ENCODE results near the gene WSB2.

The WSB2 gene

GRCh38 chr12:118044075-118044474, 16.9 kb downstream of the WSB2 start:
- H3K27ac ChIP-seq = no peak overlapping the region
- TF ChIP-seq ZFX (IDR thresholded peaks at IDR 0.05; ENCODE audit: borderline replicate concordance) (no peak), CTCF (IDR thresholded peaks at IDR 0.05) (no peak)

- TF ChIP-seq CTCF (IDR thresholded peaks at IDR 0.05) (no peak), ZFX (IDR thresholded peaks at IDR 0.05; ENCODE audit: borderline replicate concordance) (no peak)
- H3K27ac ChIP-seq = no peak overlapping the region
Measured at GRCh38 chr12:118042091-118042490, 18.9 kb downstream of the WSB2 start.

- TF ChIP-seq ZFX (IDR thresholded peaks at IDR 0.05; ENCODE audit: borderline replicate concordance) (no peak), CTCF (IDR thresholded peaks at IDR 0.05) (no peak)
- H3K27ac ChIP-seq = no peak overlapping the region
Measured at GRCh38 chr12:118038137-118038536, 22.8 kb downstream of the WSB2 start.

GRCh38 chr12:118036672-118037411, 24.1 kb downstream of the WSB2 start:
- no peak for TF ChIP-seq ZFX (IDR thresholded peaks at IDR 0.05; ENCODE audit: borderline replicate concordance)
- TF ChIP-seq CTCF (IDR thresholded peaks at IDR 0.05) = no peak
- H3K27ac ChIP-seq = no peak overlapping the region

GRCh38 chr12:118035190-118036041, 25.6 kb downstream of the WSB2 start:
- no peak for TF ChIP-seq ZFX (IDR thresholded peaks at IDR 0.05; ENCODE audit: borderline replicate concordance)
- TF ChIP-seq CTCF (IDR thresholded peaks at IDR 0.05) = 0 out of 2 replicates have a peak, but pooled peaks have one; percentile 23
- H3K27ac ChIP-seq = 0 out of 2 replicates have a peak overlapping the region, but pooled peaks have one; percentile 0

GRCh38 chr12:118034429-118035189, 26.4 kb downstream of the WSB2 start:
- H3K27ac ChIP-seq = 0 out of 2 replicates have a peak overlapping the region, but pooled peaks have one; percentile 8
- TF ChIP-seq ZFX (IDR thresholded peaks at IDR 0.05; ENCODE audit: borderline replicate concordance) (no peak), CTCF (IDR thresholded peaks at IDR 0.05) (peak; percentile 59)
